ENCODE results near the gene UGT2A1. TPM values are rescaled to one million over a fixed set of nuclear protein-coding genes. Genes with fewer than 3 reads are reported as not detected.
A peak's percentile ranks its signal among the peaks of the same experiment; 100 is the strongest.

Gene UGT2A1
- total RNA-seq, 1 experiment from 2014 or later: not detected

- peak; percentile 12 for DNase-seq (ENCODE audit: low read depth)
Measured at GRCh38 chr4:69589884-69590283, 63.2 kb downstream of the UGT2A1 start.

GRCh38 chr4:69584135-69584534, 68.9 kb downstream of the UGT2A1 start:
- DNase-seq (ENCODE audit: low read depth): no peak

- DNase-seq (ENCODE audit: low read depth): no peak
Measured at GRCh38 chr4:69583543-69583942, 69.5 kb downstream of the UGT2A1 start.

GRCh38 chr4:69577245-69577644, 75.8 kb downstream of the UGT2A1 start:
- DNase-seq (ENCODE audit: low read depth): no peak

- no peak for DNase-seq (ENCODE audit: low read depth)
Measured at GRCh38 chr4:69576251-69576877, 76.7 kb downstream of the UGT2A1 start.

- DNase-seq (ENCODE audit: low read depth): no peak
Measured at GRCh38 chr4:69568787-69569186, 84.3 kb downstream of the UGT2A1 start.

- no peak for DNase-seq (ENCODE audit: low read depth)
Measured at GRCh38 chr4:69563424-69563823, 89.6 kb downstream of the UGT2A1 start.

- DNase-seq (ENCODE audit: low read depth): no peak
Measured at GRCh38 chr4:69549651-69550050, 103.4 kb downstream of the UGT2A1 start.

- peak; percentile 97 for DNase-seq (ENCODE audit: low read depth)
Measured at GRCh38 chr4:69546134-69546765, 106.8 kb downstream of the UGT2A1 start.

Other genes with a start within 250 kb of the UGT2A1 start
- gene UGT2B4, start 157.3 kb downstream of the UGT2A1 start, total RNA-seq (2014; rRNA removed): not detected in 2 replicates
- not detected in 2 replicates for gene UGT2A2, start 13.6 kb downstream of the UGT2A1 start, total RNA-seq (2014; rRNA removed)
- gene SULT1B1, start 107.4 kb upstream of the UGT2A1 start, total RNA-seq (2014; rRNA removed): 0.17 and 0.58 TPM in 2 replicates
- not detected in 2 replicates for gene SULT1E1, start 206.9 kb upstream of the UGT2A1 start, total RNA-seq (2014; rRNA removed)